HepG2 (cell line): ENCODE measurements around the gene LRSAM1. TPM values are rescaled to one million over a fixed set of nuclear protein-coding genes. Genes with fewer than 3 reads are reported as not detected.
A peak's percentile ranks its signal among the peaks of the same experiment; 100 is the strongest.

Experiments used
- AGO1 ChIP-seq: fragments of 200-400 bp; formaldehyde crosslinking; IDR thresholded peaks from 2 replicates; pipeline ENCODE4 v1.6.1; 2017; ENCODE audit warnings: mild to moderate bottlenecking, low read depth, low read length, moderate library complexity; ENCODE audit not compliant: poor library complexity, severe bottlenecking
- ATM ChIP-seq: fragments of 450-650 bp; IDR thresholded peaks from 2 replicates; pipeline ENCODE4 v1.7.1; 2017; ENCODE audit warnings: mild to moderate bottlenecking, borderline replicate concordance
- CTCF ChIP-seq: sonication (generic); formaldehyde crosslinking; IDR thresholded peaks from 2 replicates; pipeline ENCODE4 v1.5.0; 2020; ENCODE audit warnings: mild to moderate bottlenecking, missing genetic modification reagents, moderate library complexity
- HES4 ChIP-seq: sonication (generic); formaldehyde crosslinking; IDR thresholded peaks from 2 replicates; pipeline ENCODE4 v1.9.0; 2021; ENCODE audit warnings: mild to moderate bottlenecking, missing genetic modification reagents, borderline replicate concordance
- MLLT10 ChIP-seq: sonication (generic); formaldehyde crosslinking; IDR thresholded peaks from 2 replicates; pipeline ENCODE4 v1.4.0; 2020; ENCODE audit warnings: missing genetic modification reagents
- POLR2A ChIP-seq, 2 experiments: IDR thresholded peaks; 2 replicates each; pipeline ENCODE4 v1.6.1; 2011; ENCODE audit warnings: low read depth in 2 of 2, low read length in 2 of 2, mild to moderate bottlenecking in 1 of 2, moderate library complexity in 1 of 2; ENCODE audit not compliant: insufficient read depth in 1 of 2
- REXO4 ChIP-seq: sonication (generic); formaldehyde crosslinking; IDR thresholded peaks from 2 replicates; pipeline ENCODE4 v1.8.0; 2022; ENCODE audit warnings: missing genetic modification reagents, mild to moderate bottlenecking, borderline replicate concordance
- SIN3A ChIP-seq: IDR thresholded peaks from 2 replicates; pipeline ENCODE4 v1.6.1; 2011; ENCODE audit warnings: low read depth, mild to moderate bottlenecking, control low read depth, low read length, borderline replicate concordance
- ZBTB3 ChIP-seq: sonication (generic); formaldehyde crosslinking; IDR thresholded peaks from 2 replicates; pipeline ENCODE4 v1.4.0; 2020; ENCODE audit warnings: low read depth, mild to moderate bottlenecking, moderate library complexity, missing genetic modification reagents, borderline replicate concordance
- ZBTB34 ChIP-seq: sonication (generic); formaldehyde crosslinking; IDR thresholded peaks from 2 replicates; pipeline ENCODE4 v1.8.0; 2022; ENCODE audit warnings: mild to moderate bottlenecking, missing genetic modification reagents
- ZFP62 ChIP-seq: sonication (generic); formaldehyde crosslinking; IDR thresholded peaks from 2 replicates; pipeline ENCODE4 v1.4.0; 2020; ENCODE audit warnings: missing genetic modification reagents
- ZNF136 ChIP-seq: sonication (generic); formaldehyde crosslinking; IDR thresholded peaks from 2 replicates; pipeline ENCODE4 v1.8.1; 2022; ENCODE audit warnings: low read depth, mild to moderate bottlenecking, moderate library complexity, missing genetic modification reagents
- ZNF260 ChIP-seq: sonication (generic); formaldehyde crosslinking; IDR thresholded peaks from 2 replicates; pipeline ENCODE4 v1.4.0; 2020; ENCODE audit warnings: missing genetic modification reagents, low read depth, mild to moderate bottlenecking, borderline replicate concordance
- ZNF761 ChIP-seq: sonication (generic); formaldehyde crosslinking; conservative IDR thresholded peaks from 2 replicates; pipeline ENCODE4 v1.4.0; 2020; ENCODE audit warnings: mild to moderate bottlenecking, missing genetic modification reagents
- ZNF878 ChIP-seq: sonication (generic); formaldehyde crosslinking; IDR thresholded peaks from 2 replicates; pipeline ENCODE4 v1.8.1; 2023; ENCODE audit warnings: mild to moderate bottlenecking, missing genetic modification reagents, moderate library complexity
- ZXDC ChIP-seq: sonication (generic); formaldehyde crosslinking; IDR thresholded peaks from 2 replicates; pipeline ENCODE4 v1.5.0; 2020; ENCODE audit warnings: mild to moderate bottlenecking, missing genetic modification reagents
- polyA plus RNA-seq, 8 experiments: library from polyadenylated mRNA; depleted of rRNA in 3 of 8; stranded (reverse) in 7 of 8; unstranded in 1 of 8; fragments of >200 nt; fragmentation: Illumina TruSeq in 4 of 8; extraction: Trizol in 4 of 8; gene quantifications; 2 replicates each; pipeline versions ENCODE4 v1.2.1 to v1.2.3, GENCODE V29; 2011 to 2016; ENCODE audit warnings: low read depth in 4 of 8, missing spikeins in 1 of 8, mixed read lengths in 1 of 8; ENCODE audit not compliant: insufficient read depth in 1 of 8
- total RNA-seq, 5 experiments: library from RNA; depleted of rRNA; stranded (reverse); fragments of >200 nt; fragmentation: Illumina TruSeq; extraction: Trizol; gene quantifications; 2 replicates each; pipeline ENCODE4 v1.2.3, GENCODE V29; 2016; ENCODE audit warnings: low read depth in 1 of 5
- TF ChIP-seq, protein P1 (sequence below): sonication (generic); formaldehyde crosslinking; IDR thresholded peaks from 2 replicates; pipeline ENCODE4 v1.8.1; 2023; ENCODE audit warnings: mild to moderate bottlenecking, moderate library complexity, missing genetic modification reagents
- TF ChIP-seq, protein P2 (sequence below): sonication (generic); formaldehyde crosslinking; IDR thresholded peaks from 2 replicates; pipeline ENCODE4 v1.4.0; 2020; ENCODE audit warnings: missing genetic modification reagents

Gene LRSAM1
- total and polyA plus RNA-seq, 2 of the 13 experiments (the other 11 are each of a cell fraction or from before 2014, with no cell fraction given) = 8.7 to 10.2 TPM

- TF ChIP-seq, protein P1, sequence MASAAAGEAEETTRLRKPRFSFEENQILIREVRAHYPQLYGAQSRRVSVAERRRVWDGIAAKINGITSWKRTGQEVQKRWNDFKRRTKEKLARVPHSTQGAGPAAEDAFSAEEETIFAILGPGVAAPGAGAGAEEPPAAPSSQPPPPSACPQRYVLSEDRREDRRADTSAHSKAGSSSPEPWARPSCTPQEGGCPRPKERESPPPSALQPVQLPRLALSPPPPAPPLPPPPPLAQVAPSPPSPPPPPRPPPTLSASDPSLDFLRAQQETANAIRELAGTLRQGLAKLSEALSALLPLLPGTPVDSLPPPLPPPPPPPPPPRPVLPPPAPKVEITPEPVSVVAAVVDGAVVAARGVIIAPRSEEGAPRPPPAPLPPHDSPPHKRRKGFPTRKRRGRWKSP = peak; percentile 87; the same call in 1 of the 2 replicates
- TF ChIP-seq ATM = no peak
- TF ChIP-seq ZXDC = no peak
- peak; percentile 87 for TF ChIP-seq ZBTB3 (CRISPR knock-in tag)
- peak; percentile 39; the same call in 1 of the 2 replicates for TF ChIP-seq ZNF761 (CRISPR knock-in tag)
- no peak for TF ChIP-seq ZNF260 (CRISPR knock-in tag)
- TF ChIP-seq CTCF (CRISPR knock-in tag) = 0 out of 2 replicates have a peak, but pooled peaks have one; percentile 8
- TF ChIP-seq POLR2A (IDR thresholded peaks at IDR 0.05; ENCODE audit: insufficient read depth in 1 of 2, low read depth in 2 of 2, low read length in 2 of 2) = peak; percentile 62 to 85
- TF ChIP-seq ZNF136 (CRISPR knock-in tag) = no peak
- TF ChIP-seq ZNF878 (CRISPR knock-in tag) = 0 out of 2 replicates have a peak, but pooled peaks have one; percentile 21
- TF ChIP-seq SIN3A = peak; percentile 83
- TF ChIP-seq ZBTB34 (CRISPR knock-in tag) = no peak
- no peak for TF ChIP-seq AGO1
- TF ChIP-seq MLLT10 (CRISPR knock-in tag) = no peak
- TF ChIP-seq REXO4 (CRISPR knock-in tag) = no peak
- TF ChIP-seq HES4 (CRISPR knock-in tag) = no peak
- no peak for TF ChIP-seq ZFP62
- TF ChIP-seq, protein P2, sequence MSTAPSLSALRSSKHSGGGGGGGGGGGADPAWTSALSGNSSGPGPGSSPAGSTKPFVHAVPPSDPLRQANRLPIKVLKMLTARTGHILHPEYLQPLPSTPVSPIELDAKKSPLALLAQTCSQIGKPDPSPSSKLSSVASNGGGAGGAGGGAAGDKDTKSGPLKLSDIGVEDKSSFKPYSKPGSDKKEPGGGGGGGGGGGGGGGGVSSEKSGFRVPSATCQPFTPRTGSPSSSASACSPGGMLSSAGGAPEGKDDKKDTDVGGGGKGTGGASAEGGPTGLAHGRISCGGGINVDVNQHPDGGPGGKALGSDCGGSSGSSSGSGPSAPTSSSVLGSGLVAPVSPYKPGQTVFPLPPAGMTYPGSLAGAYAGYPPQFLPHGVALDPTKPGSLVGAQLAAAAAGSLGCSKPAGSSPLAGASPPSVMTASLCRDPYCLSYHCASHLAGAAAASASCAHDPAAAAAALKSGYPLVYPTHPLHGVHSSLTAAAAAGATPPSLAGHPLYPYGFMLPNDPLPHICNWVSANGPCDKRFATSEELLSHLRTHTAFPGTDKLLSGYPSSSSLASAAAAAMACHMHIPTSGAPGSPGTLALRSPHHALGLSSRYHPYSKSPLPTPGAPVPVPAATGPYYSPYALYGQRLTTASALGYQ (CRISPR knock-in tag) = no peak
These were observed 27.2 kb upstream of the LRSAM1 start, which contains the start of gene ZNF79 (continued) for GRCh38 chr9:127423934-127424675.
